ENCODE results near the gene SMURF1.
"Not testable (repeated sequence)": the region's sequence is repeated elsewhere in the genome, so short reads cannot be mapped to it uniquely, and the experiment has no call there.

DNA sequence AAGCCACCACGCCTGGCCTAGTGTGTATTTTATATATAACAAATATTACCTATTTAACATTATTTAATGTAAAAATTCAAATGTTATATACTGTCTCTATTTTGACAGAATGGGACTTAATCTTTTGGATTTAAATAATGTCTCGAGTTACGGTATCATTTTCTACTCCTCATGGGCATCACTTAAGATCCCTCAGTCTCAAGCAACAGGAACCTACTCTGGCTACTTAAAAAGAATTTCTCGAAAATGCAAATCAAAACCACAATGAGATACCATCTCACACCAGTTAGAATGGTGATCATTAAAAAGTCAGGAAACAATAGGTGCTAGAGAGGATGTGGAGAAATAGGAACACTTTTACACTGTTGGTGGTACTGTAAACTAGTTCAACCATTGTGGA is 19.8 kb upstream of the SMURF1 start:
- TF ChIP-seq, protein P1, sequence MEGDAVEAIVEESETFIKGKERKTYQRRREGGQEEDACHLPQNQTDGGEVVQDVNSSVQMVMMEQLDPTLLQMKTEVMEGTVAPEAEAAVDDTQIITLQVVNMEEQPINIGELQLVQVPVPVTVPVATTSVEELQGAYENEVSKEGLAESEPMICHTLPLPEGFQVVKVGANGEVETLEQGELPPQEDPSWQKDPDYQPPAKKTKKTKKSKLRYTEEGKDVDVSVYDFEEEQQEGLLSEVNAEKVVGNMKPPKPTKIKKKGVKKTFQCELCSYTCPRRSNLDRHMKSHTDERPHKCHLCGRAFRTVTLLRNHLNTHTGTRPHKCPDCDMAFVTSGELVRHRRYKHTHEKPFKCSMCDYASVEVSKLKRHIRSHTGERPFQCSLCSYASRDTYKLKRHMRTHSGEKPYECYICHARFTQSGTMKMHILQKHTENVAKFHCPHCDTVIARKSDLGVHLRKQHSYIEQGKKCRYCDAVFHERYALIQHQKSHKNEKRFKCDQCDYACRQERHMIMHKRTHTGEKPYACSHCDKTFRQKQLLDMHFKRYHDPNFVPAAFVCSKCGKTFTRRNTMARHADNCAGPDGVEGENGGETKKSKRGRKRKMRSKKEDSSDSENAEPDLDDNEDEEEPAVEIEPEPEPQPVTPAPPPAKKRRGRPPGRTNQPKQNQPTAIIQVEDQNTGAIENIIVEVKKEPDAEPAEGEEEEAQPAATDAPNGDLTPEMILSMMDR (IDR thresholded peaks at IDR 0.05) = not testable (repeated sequence)
- not testable (repeated sequence) for TF ChIP-seq POLR2A (IDR thresholded peaks at IDR 0.05)
